HG03097 (cell line): ENCODE results near the gene RAD51AP2.

Experiments used
- ATAC-seq: cut with Tn5 transposase; IDR thresholded peaks from one replicate; pipeline ENCODE4 v1.9.1; 2021; ENCODE audit not compliant: unreplicated experiment, low FRiP score

RAD51AP2 gene

GRCh38 chr2:17471979-17472378 lies 46.3 kb downstream of the RAD51AP2 start:
- ATAC-seq: no peak

- no peak for ATAC-seq
Measured at GRCh38 chr2:17470855-17471641, 47.2 kb downstream of the RAD51AP2 start.

GRCh38 chr2:17461087-17461475 lies 57.2 kb downstream of the RAD51AP2 start:
- no peak for ATAC-seq
